IMR-90 (cell line): Measurements from ENCODE around the gene CREB5. TPM values are rescaled to one million over a fixed set of nuclear protein-coding genes. Genes with fewer than 3 reads are reported as not detected.

Experiments
- ATAC-seq: fragments of 200-7000 bp; cut with Tn5 transposase; 2 replicates; pipeline ENCODE4 v1.9.1; 2020; ENCODE audit warnings: low read depth, mild to moderate bottlenecking, moderate library complexity
- BruUV-seq: library from RNA; stranded (reverse); fragments of 400-500 nt; replicated peaks from 2 replicates; lab custom pipeline; 2021; lab: Mats Ljungman, UMichigan
- CTCF ChIA-PET: fragments of 300-600 bp; formaldehyde crosslinking; extraction: SDS; loops from one replicate; lab custom pipeline; 2021; ENCODE audit warnings: antibody characterized with exemption; lab: Yijun Ruan, JAX
- POLR2A ChIA-PET: fragments of 300-600 bp; sonication (Branson Sonifier 250); formaldehyde crosslinking; loops from one replicate; lab custom pipeline; 2022; ENCODE audit warnings: antibody characterized with exemption; ENCODE audit not compliant: unreplicated experiment; lab: Charles Lee
- DNase-seq: peaks from one replicate; pipeline ENCODE4 v3.0.0; 2013
- H2AFZ ChIP-seq: replicated peaks from 2 replicates; pipeline ENCODE3; 2013; ENCODE audit warnings: low read length, mild to moderate bottlenecking; ENCODE audit not compliant: poor library complexity
- H2AK5ac ChIP-seq: 2 replicates; pipeline ENCODE4 v1.6.1; 2013; ENCODE audit warnings: low read depth, low read length, inconsistent platforms
- H2AK9ac ChIP-seq: replicated peaks from 2 replicates; pipeline ENCODE3; 2013; ENCODE audit warnings: mild to moderate bottlenecking, low read depth, low read length, moderate library complexity; ENCODE audit not compliant: poor library complexity
- H2BK120ac ChIP-seq: 2 replicates; pipeline ENCODE4 v1.6.1; 2013; ENCODE audit warnings: low read depth, low read length, inconsistent platforms
- H2BK15ac ChIP-seq: 3 replicates; pipeline ENCODE4 v1.6.1; 2013; ENCODE audit warnings: low read depth, low read length, inconsistent platforms
- H2BK20ac ChIP-seq: 2 replicates; pipeline ENCODE4 v1.6.1; 2013; ENCODE audit warnings: low read depth, mild to moderate bottlenecking, inconsistent platforms, low read length, moderate library complexity
- H2BK5ac ChIP-seq: 2 replicates; pipeline ENCODE4 v1.6.1; 2013; ENCODE audit warnings: mild to moderate bottlenecking, low read depth, low read length, inconsistent platforms; ENCODE audit not compliant: poor library complexity, severe bottlenecking
- H3K14ac ChIP-seq: replicated peaks from 2 replicates; pipeline ENCODE4 v1.6.1; 2013; ENCODE audit warnings: low read depth, low read length, inconsistent platforms
- H3K18ac ChIP-seq: 2 replicates; pipeline ENCODE4 v1.6.1; 2013; ENCODE audit warnings: low read depth, low read length, control low read depth
- H3K23ac ChIP-seq: 2 replicates; pipeline ENCODE4 v1.6.1; 2013; ENCODE audit warnings: low read depth, low read length, inconsistent platforms
- H3K27ac ChIP-seq: 2 replicates; pipeline ENCODE4 v1.5.1; 2013; ENCODE audit warnings: mild to moderate bottlenecking, control low read depth, low read length; ENCODE audit not compliant: insufficient read depth
- H3K27me3 ChIP-seq: 2 replicates; pipeline ENCODE4 v1.6.1; 2013; ENCODE audit warnings: low read length; ENCODE audit not compliant: control insufficient read depth, insufficient read depth
- H3K36me3 ChIP-seq: 2 replicates; pipeline ENCODE4 v1.6.1; 2013; ENCODE audit warnings: low read length, mixed read lengths; ENCODE audit not compliant: control insufficient read depth, insufficient read depth
- H3K4ac ChIP-seq: 2 replicates; pipeline ENCODE4 v1.6.1; 2013; ENCODE audit warnings: low read depth, low read length, inconsistent platforms
- H3K4me1 ChIP-seq: 2 replicates; pipeline ENCODE4 v1.6.1; 2013; ENCODE audit warnings: low read length, mixed read lengths; ENCODE audit not compliant: control insufficient read depth, insufficient read depth
- H3K4me2 ChIP-seq: 2 replicates; pipeline ENCODE4 v1.6.1; 2013; ENCODE audit warnings: low read depth, mild to moderate bottlenecking, control low read depth, low read length, moderate library complexity
- H3K4me3 ChIP-seq: 2 replicates; pipeline ENCODE4 v1.5.1; 2013; ENCODE audit warnings: low read depth, mild to moderate bottlenecking, control low read depth, low read length, moderate library complexity; ENCODE audit not compliant: insufficient read depth
- H3K56ac ChIP-seq: 2 replicates; pipeline ENCODE4 v1.6.1; 2013; ENCODE audit warnings: low read length, inconsistent platforms; ENCODE audit not compliant: insufficient read depth; ENCODE audit errors: extremely low read depth
- H3K79me1 ChIP-seq, 2 experiments: 2 replicates each; pipeline ENCODE4 v1.6.1; 2013; ENCODE audit warnings: low read length in 2 of 2, inconsistent platforms in 1 of 2, low read depth in 1 of 2
- H3K9ac ChIP-seq: 2 replicates; pipeline ENCODE4 v1.6.1; 2013; ENCODE audit warnings: low read depth, low read length, control low read depth
- H3K9me1 ChIP-seq: 2 replicates; pipeline ENCODE4 v1.6.1; 2013; ENCODE audit warnings: low read length, inconsistent platforms; ENCODE audit not compliant: insufficient read depth
- H3K9me3 ChIP-seq: 2 replicates; pipeline ENCODE4 v1.6.1; 2013; ENCODE audit warnings: low read length; ENCODE audit not compliant: control insufficient read depth, insufficient read depth
- H4K20me1 ChIP-seq: 2 replicates; pipeline ENCODE4 v1.6.1; 2013; ENCODE audit warnings: low read length, inconsistent platforms; ENCODE audit not compliant: insufficient read depth
- H4K5ac ChIP-seq: 2 replicates; pipeline ENCODE4 v1.6.1; 2013; ENCODE audit warnings: mild to moderate bottlenecking, low read depth, low read length, control low read depth
- H4K8ac ChIP-seq, 2 experiments: 2 replicates each; pipeline ENCODE4 v1.6.1; 2013; ENCODE audit warnings: low read depth in 2 of 2, low read length in 2 of 2, control low read depth in 1 of 2, inconsistent platforms in 1 of 2
- H4K91ac ChIP-seq: 2 replicates; pipeline ENCODE4 v1.6.1; 2013; ENCODE audit warnings: low read depth, low read length, inconsistent platforms; ENCODE audit not compliant: insufficient read depth
- MXI1 ChIP-seq: IDR thresholded peaks from 2 replicates; pipeline ENCODE4 v1.6.1; 2012; ENCODE audit warnings: low read depth, mild to moderate bottlenecking, low read length, moderate library complexity, borderline replicate concordance
- whole genome bisulfite sequencing, 2 experiments: methylation state at CpG; one replicate each; pipeline versions ENCODE4 v1.1.5 to v1.1.7; 2013; ENCODE audit warnings: missing lambda C conversion rate in 2 of 2; ENCODE audit not compliant: insufficient read length in 1 of 2; ENCODE audit errors: extremely low coverage in 2 of 2; 5-methylcytosine and 5-hydroxymethylcytosine counted together
- dilution Hi-C: fragments of 300-500 bp; cut with HindIII; formaldehyde crosslinking; loops from one replicate; pipeline ENCODE4 v1.14.3; 2018; ENCODE audit warnings: low sequenced_read_pairs; ENCODE audit not compliant: unreplicated experiment
- in situ Hi-C: fragments of 300-500 bp; cut with MboI; formaldehyde crosslinking; loops from 3 replicates; pipeline ENCODE4 v1.14.3; 2019; ENCODE audit warnings: low sequenced_read_pairs, inconsistent platforms, mixed read lengths
- intact Hi-C: fragments of 100-400 bp; cut with micrococcal nuclease; formaldehyde crosslinking; loops from 2 replicates; pipeline ENCODE4 v1.10.0; 2022
- polyA plus RNA-seq, 3 experiments: library from polyadenylated mRNA; depleted of rRNA; stranded (reverse); fragments of >200 nt; gene quantifications; 2 replicates each; pipeline ENCODE4 v1.2.3, GENCODE V29; 2012; ENCODE audit warnings: low replicate concordance in 1 of 3
- total RNA-seq: library from RNA; depleted of rRNA; stranded (reverse); fragments of >200 nt; gene quantifications from 2 replicates; pipeline ENCODE4 v1.2.3, GENCODE V29; 2012

CREB5 gene
- total and polyA plus RNA-seq, 2 of the 4 experiments (the other 2 are of a cell fraction): 7.3 to 13.1 TPM

DNA sequence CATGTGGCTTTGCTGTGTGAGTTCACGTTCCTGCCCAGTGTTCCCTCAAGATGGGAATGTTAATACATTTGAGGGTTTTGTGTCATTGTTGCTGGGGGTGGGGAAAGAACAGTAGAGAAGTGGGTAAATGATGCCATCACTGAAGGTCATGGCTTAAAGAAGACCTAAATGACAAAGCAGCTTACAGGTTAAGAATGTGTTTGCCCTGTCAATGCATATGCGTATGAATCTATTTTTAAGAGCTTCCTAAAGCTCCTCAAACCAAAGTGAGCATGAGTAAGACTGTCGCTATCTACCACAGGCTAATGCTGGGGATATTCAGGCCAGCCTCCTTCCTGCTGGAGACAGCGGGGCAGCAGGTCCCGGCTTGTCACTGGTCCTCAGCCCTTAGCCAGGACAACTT lies 162.9 kb downstream of the CREB5 start:
- Histone ChIP-seq H3K56ac (no peak overlapping the region), H4K20me1 (no peaks in the 10 kb centered on the region), H3K9me3 (no peaks in the 10 kb centered on the region), H3K27ac (no peak overlapping the region), H4K91ac (no peak overlapping the region), H3K9me1 (no peaks in the 10 kb centered on the region), H2AK9ac (no peak overlapping the region), H3K4me1 (peaks cover 3% of the 10 kb centered on the region; the same call in 1 of the 2 replicates), H2BK20ac (no peak overlapping the region), H3K4me2 (no peak overlapping the region), H3K4ac (no peak overlapping the region), H3K79me1 (no peaks in the 10 kb centered on the region), H4K8ac (no peak overlapping the region), H3K4me3 (no peak overlapping the region), H2BK15ac (no peak overlapping the region), H3K23ac (no peak overlapping the region), H3K36me3 (no peaks in the 10 kb centered on the region), H3K27me3 (no peaks in the 10 kb centered on the region), H2BK5ac (no peak overlapping the region), H3K14ac (no peak overlapping the region), H3K18ac (no peak overlapping the region), H3K9ac (no peak overlapping the region), H2BK120ac (no peak overlapping the region), H2AFZ (no peak overlapping the region), H4K5ac (no peak overlapping the region), H2AK5ac (no peak overlapping the region)
- TF ChIP-seq MXI1: no peak
- in situ Hi-C loops: no loop called here
- BruUV-seq: no TSS peak
- dilution Hi-C loops: no loop called here
- POLR2A ChIA-PET: no interaction called here
- DNase-seq (peak; percentile 22), ATAC-seq (no peak)
- WGBS, 2 experiments: 80% methylated on average over 1 of the region's 5 CpGs; no CpG with 5 or more reads in 1 of the 2 experiments
- CTCF ChIA-PET: no interaction called here
- intact Hi-C loops: no loop called here
